GM18861 (cell line): ENCODE measurements around the gene MYL3.
A peak's percentile ranks its signal among the peaks of the same experiment; 100 is the strongest.

Source experiments
- ATAC-seq: cut with Tn5 transposase; IDR thresholded peaks from one replicate; pipeline ENCODE4 v1.9.1; 2021; ENCODE audit not compliant: unreplicated experiment

Gene MYL3

GRCh38 chr3:46851364-46852333 lies 11.6 kb downstream of the MYL3 start:
- ATAC-seq, result no peak

GRCh38 chr3:46850468-46850779 lies 12.8 kb downstream of the MYL3 start:
- no peak for ATAC-seq

DNA sequence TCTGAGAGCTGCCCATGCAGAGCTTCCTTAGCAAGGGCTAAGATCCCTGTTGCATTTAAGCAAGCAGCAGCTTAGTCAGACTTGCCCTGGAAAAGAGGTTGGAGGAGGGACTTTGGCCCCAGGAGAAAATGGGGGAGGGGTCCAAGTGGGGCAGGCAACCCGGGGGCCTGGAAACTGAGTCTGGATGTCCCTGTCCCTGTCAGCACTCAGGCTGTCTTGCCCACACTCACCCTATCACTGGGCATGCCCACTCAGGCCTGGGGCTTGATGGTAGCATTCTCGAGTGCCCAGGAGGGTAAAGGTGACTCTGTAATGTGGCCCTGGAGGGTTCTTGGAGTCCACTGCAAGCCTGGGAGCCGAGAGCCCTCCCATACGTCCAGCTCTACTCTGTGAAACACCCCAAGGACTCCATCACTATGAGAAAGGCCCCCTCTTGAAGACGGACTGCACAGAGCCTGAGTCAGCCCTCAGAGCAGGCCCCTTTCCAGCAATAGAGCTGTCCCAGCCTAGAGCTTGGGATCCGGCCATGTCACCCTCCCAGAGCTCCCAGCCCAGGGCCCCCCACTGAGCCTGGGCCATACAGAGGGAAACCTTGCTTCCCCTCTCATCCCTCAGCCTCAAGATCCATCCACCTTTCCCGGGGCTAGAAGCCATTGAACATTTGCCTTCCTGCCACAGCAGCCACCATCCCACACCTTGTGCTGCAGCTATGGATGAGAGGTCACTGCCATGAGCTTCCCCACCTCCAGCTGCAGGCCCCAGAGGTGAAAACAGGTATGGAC lies 13.4 kb downstream of the MYL3 start:
- ATAC-seq, result no peak

DNA sequence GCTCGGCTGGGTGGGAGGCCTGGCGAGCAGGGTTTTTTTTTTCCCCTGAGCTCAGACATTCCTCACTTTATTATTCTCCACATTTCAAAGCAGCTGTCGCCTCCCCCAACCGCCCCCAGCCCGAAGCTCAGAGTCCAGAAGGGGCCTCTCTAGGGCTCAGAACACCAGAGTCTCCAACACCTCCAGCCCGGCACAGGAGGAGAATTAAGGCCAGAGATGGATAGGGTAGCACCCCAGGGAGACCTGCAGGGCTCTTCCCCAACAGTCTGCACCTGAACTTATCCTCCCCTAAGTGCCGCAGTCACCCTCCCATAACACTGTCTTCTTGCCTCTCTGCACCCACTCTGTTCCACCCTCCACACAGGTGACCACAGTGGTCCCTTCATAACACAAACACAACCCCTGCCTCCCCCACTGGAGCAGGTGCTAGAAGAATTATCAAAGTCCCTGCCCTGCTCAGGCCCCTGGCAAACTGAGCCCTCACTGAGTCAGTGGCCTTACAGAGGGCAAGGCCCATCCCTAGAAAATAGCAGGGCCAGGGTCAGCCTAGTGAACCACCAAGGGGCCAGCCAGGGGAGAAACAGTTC lies 14.1 kb downstream of the MYL3 start:
- no peak for ATAC-seq

GRCh38 chr3:46848271-46849044 lies 14.8 kb downstream of the MYL3 start:
- ATAC-seq, result no peak

DNA sequence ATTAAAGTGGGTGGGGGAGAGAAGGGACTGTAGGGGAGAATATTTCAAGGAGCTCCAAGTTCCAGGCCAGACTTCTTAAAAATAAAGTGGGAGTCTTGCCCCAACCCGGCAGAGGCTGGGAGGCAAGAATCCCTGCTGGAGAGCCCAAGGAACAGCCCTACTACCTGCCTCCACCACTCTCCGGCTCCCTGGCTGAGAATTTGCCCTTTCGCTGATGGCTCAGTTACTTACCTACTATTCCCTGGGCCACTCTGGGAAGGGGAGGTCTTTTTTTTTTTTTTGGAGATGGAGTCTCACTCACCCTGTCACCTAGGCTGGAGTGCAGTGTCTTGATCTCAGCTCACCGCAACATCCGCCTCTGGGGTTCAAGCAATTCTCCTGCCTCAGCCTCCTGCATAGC lies 15.5 kb downstream of the MYL3 start:
- no peak for ATAC-seq

DNA sequence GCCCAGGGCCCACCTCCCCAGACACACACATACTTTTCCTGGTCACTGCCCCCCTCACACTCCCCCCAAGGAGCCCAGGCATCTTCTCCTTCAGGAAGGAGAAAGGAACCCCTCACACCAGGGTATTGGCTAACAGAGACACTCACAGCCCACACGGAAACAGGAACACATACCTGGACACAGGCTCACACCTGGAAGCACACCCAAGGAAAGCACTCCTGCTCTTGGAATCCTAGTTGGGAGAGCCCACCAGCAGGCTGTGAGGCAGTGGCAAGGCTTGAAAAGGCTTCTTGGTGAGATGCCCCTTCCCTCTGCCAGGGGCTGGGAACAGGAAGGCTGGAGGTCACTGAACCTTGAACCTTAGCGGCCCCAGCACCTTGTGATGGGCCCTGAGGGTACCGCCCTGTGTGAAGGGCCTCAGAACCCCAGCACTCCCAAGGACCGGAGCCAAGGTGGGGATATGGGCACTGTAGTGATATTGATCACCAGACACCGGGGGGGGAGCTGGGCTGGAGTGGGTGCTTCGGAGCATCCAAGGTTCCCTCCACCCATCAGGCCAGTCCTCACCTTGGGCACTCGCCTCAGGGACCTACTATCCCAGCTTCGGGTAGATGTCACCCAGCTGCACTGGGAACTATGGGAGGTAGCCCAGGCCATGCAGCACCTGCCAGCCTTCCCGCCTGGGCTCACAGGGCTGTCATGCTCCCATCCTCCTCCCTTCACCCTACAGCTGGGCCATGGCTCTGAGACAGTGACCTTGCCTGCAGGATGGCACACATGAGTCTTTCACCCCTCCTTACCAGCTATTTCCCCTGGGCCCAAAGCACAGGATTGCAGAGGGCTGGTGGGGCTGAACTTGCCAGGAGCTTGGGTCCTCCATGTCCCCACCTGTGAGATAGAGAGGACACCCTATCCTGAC lies 16.4 kb downstream of the MYL3 start:
- no peak for ATAC-seq

- ATAC-seq, result peak; percentile 41
Observed at GRCh38 chr3:46845860-46846623, 17.2 kb downstream of the MYL3 start.

DNA sequence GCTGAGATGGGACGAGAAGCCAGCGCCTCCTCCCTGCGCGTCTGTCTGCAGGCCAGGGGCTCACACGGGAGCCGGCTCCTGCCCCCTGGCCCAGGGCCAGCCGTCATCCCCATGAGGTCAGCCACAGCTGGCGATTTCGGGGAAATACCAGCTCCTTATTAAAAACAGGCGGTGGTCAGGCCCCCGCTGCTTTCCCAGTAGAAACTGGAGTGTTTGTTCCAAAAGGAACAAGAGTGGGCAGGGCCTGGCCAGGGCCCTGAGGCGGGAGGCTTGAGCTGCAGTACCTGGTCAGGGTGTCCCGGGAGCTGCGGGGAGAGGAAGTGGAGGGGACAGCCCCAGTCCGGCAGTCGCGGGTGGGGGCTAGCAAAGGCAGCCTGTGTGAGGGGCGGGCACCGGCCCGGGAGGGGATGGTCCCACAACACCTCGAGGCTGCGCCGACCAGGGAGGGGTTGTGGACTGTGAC lies 17.8 kb downstream of the MYL3 start:
- ATAC-seq, result peak; percentile 49

DNA sequence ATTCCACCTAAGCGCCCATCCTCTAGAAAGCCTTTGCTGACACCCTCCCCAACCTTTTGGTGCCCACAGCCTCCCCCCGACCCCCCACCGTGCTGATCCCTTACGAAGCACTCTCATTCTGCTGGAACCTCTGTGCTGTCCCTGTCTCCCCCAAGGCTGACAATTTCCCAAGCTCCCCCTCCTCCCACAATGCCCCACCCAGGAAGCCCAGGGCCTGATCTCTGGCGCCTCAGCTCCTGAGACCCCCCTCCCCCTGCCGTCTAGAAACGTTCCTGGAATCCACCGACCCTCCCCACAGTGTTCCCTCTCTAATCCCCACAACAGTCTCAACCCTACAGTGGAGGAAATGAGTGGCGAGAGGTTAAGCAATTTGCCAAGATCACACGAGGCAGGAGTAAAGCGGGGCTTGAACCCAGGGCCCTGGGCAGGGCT lies 18.3 kb downstream of the MYL3 start:
- no peak for ATAC-seq

DNA sequence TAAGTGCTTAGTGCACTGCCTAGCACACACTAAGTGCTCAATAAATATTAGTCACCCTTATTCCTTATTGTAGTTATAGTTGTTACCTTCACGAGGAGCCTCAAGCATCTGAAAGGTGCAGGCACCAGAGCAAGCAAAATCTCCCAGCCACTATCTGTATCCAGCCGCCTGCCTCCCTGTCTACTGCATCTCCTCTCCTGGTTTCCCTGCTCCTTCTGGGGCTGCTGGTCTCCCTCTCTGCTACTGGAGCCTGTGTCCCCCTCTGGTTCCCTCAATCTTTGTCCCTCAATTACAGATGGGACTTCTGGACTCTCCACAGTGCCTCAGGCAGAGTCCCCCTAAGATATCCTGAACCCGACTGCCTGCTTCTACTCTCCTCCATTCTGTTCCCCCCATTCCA lies 18.8 kb downstream of the MYL3 start:
- no peak for ATAC-seq

DNA sequence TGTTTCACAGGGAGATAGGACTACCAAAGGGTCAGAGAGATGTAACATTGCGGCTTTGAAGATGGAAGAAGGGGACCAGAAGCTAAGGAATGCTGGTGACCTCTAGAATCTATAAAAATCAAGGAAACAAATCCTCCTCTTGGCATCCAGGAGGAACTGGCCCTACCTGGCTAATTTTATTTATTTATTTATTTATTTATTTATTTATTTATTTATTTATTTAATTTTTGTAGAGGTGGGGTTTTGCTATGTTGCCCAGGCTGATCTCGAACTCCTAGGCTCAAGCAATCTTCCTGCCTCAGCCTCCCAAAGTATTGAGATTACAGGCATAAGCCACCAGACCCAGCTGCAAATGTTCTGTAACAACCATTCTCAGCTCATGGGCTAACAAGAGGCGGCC lies 19.7 kb downstream of the MYL3 start:
- no peak for ATAC-seq

GRCh38 chr3:46840491-46840890 lies 22.8 kb downstream of the MYL3 start:
- ATAC-seq, result no peak

DNA sequence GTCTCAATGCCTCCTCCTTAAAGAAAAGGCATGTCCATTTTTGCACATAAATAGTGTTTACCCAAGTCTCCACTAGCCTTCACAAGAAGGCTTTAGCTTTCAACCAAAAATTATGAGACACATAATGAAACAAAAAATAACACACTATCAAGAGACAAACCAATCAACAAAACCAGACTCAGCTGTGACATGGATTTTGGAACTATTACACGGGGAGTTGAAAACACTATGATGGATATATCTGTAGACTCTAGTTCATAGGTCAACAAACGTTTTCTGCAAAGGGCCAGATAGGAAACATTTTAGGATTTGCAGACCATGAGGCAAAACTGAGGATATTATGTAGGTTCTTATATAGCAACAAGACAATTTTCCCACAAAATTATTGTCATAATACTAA lies 24.9 kb downstream of the MYL3 start:
- no peak for ATAC-seq

DNA sequence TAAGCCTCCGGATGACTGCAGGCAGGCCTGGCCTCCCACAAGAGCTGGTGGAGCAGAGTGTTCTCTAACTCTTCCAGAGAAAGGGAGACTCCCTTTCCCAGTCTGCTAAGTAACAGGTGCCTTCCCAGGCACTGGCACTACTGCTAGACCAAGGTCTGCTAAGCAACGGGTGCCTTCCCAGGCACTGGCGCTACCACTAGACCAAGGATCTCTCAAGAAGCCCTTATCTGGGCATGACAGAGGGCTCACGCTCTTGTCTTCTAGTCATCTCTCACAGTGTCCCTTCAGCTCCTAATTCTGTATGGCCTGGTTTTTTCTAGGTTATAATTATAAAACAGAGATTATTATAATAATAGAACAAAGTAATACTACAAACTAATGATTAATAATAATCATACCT lies 27.8 kb downstream of the MYL3 start:
- no peak for ATAC-seq

GRCh38 chr3:46835054-46835453 lies 28.2 kb downstream of the MYL3 start:
- ATAC-seq, result no peak

DNA sequence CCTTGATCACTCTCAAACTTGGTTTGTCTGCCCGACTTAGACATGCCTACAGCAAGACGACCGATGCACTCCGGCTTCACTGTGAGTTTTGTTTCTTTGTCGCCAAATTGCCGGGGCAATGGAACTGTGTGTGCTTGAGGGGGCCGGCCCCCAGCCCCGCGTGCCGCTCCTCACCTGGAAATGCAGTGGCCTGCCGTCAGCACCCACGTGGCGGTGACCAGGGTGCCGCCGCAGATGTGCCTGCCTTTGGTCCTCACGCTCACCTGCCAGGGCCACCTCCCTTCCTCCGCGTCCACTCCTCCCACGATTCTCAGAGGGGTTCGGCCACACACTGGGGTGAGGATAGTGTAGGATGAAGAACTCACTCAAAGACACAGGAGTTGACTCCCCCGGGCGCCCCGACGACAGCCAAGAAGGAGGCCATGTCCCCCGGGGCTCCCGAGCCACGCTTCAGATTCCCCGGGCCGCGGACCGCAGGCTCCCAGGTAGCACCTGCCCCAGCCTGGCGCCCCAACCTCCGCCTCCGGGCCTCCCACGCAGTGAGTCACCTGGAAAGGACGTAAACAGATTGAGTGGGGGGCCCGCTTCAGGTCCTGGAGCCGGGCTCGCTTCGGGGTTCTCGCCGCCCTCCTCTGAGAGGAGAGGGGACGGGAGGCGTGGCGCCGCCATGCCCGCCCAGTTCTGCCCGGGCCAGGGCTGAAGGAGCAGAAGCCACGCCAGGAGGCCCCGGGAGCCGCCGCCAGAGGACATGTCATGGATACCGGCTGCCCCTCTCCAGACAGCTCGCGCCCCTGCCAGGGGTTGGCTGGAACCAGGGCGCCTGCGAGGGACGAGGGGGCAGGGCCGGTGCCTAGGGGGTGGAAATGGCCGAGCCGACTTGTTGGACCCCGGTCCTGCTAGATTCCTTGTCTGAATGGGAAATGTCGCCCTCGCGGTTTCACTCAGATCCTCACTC lies 29.6 kb downstream of the MYL3 start:
- ATAC-seq, result no peak

DNA sequence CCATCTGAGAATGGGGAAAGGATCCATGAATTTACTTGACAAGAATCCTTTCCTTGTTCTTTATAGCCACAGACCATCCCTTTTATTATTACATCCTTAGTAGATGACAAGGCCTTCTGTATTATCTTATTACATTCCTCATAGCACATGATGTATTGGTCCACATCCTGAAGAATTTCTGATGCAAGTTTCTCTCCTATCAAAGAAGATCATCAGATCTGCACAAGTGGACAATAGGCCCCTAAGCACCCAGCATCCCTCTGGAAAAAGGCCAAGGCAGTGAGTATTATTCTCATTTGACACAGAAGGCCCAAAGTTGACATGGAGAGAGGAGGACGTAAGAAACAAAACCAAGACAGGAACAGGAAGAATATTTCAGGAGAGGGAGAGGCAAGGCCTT lies 31.4 kb downstream of the MYL3 start:
- ATAC-seq, result no peak
